HG03354 (cell line): ENCODE measurements around the gene KIF22.
"Not testable (repeated sequence)": the region's sequence is repeated elsewhere in the genome, so short reads cannot be mapped to it uniquely, and the experiment has no call there.

ENCODE experiments used
- ATAC-seq: cut with Tn5 transposase; IDR thresholded peaks from one replicate; pipeline ENCODE4 v1.9.1; 2021; ENCODE audit warnings: mild to moderate bottlenecking; ENCODE audit not compliant: unreplicated experiment, poor library complexity, severe bottlenecking

The KIF22 gene

GRCh38 chr16:29790183-29790948, at the start of gene KIF22:
Gene KIF22, plus strand, starts transcription at chr16:29790751. Its CDS starts 9 bp downstream, at chr16:29790760.
- ATAC-seq = peak; percentile 93

GRCh38 chr16:29742683-29743275, 47.8 kb upstream of the KIF22 start:
- no peak for ATAC-seq

GRCh38 chr16:29743475-29743826, 47.1 kb upstream of the KIF22 start:
- ATAC-seq = no peak

- ATAC-seq = no peak
Measured at GRCh38 chr16:29743827-29744531, 46.6 kb upstream of the KIF22 start.

GRCh38 chr16:29744541-29745101, 45.9 kb upstream of the KIF22 start:
- ATAC-seq = no peak

- peak; percentile 60 for ATAC-seq
Measured at GRCh38 chr16:29745121-29745852, 45.3 kb upstream of the KIF22 start.

GRCh38 chr16:29745853-29746345, 44.7 kb upstream of the KIF22 start, which contains the start of gene C16orf54:
Gene C16orf54, minus strand, starts transcription at chr16:29745990. Its CDS starts 1,039 bp downstream, at chr16:29744951.
- peak; percentile 76 for ATAC-seq

GRCh38 chr16:29746518-29746917, 44.0 kb upstream of the KIF22 start:
- not testable (repeated sequence) for ATAC-seq

- no peak for ATAC-seq
Measured at GRCh38 chr16:29747947-29748759, 42.4 kb upstream of the KIF22 start.

- not testable (repeated sequence) for ATAC-seq
Measured at GRCh38 chr16:29748760-29749149, 41.8 kb upstream of the KIF22 start.

GRCh38 chr16:29753516-29753915, 37.0 kb upstream of the KIF22 start:
- ATAC-seq = no peak

- no peak for ATAC-seq
Measured at GRCh38 chr16:29756654-29757053, 33.9 kb upstream of the KIF22 start.

- not testable (repeated sequence) for ATAC-seq
Measured at GRCh38 chr16:29757086-29757485, 33.5 kb upstream of the KIF22 start.

GRCh38 chr16:29757950-29758466, 32.5 kb upstream of the KIF22 start:
- no peak for ATAC-seq

- no peak for ATAC-seq
Measured at GRCh38 chr16:29760567-29761279, 29.8 kb upstream of the KIF22 start.

GRCh38 chr16:29761280-29761651, 29.3 kb upstream of the KIF22 start:
- ATAC-seq = not testable (repeated sequence)

- ATAC-seq = no peak
Measured at GRCh38 chr16:29761882-29762281, 28.7 kb upstream of the KIF22 start.

- no peak for ATAC-seq
Measured at GRCh38 chr16:29763326-29763725, 27.2 kb upstream of the KIF22 start.
